GM12878 (cell line): Measurements from ENCODE around the gene GLRA1. TPM values are rescaled to one million over a fixed set of nuclear protein-coding genes. Genes with fewer than 3 reads are reported as not detected.

Experiments used
- ATAC-seq: fragments of 200-7000 bp; cut with Tn5 transposase; 3 replicates; pipeline ENCODE4 v1.9.1; 2020; ENCODE audit warnings: mild to moderate bottlenecking, moderate library complexity
- BruUV-seq: library from RNA; stranded (reverse); fragments of 400-500 nt; replicated peaks from 2 replicates; lab custom pipeline; 2021; lab: Mats Ljungman, UMichigan
- CTCF ChIA-PET: fragments of 300-600 bp; sonication (Branson Sonifier 250); formaldehyde crosslinking; extraction: SDS; loops from one replicate; lab custom pipeline; 2021; ENCODE audit warnings: inconsistent platforms; lab: Yijun Ruan, JAX
- POLR2A ChIA-PET: fragments of 350-600 bp; formaldehyde crosslinking; extraction: SDS; loops from one replicate; lab custom pipeline; 2021; ENCODE audit warnings: inconsistent platforms; lab: Charles Lee
- RAD21 ChIA-PET: fragments of 300-600 bp; sonication (Branson Sonifier 250); formaldehyde crosslinking; loops from one replicate; lab custom pipeline; 2023; ENCODE audit warnings: antibody characterized with exemption; ENCODE audit not compliant: unreplicated experiment; lab: Charles Lee
- SMC1A ChIA-PET: fragments of 300-600 bp; sonication (Branson Sonifier 250); formaldehyde crosslinking; loops from one replicate; lab custom pipeline; 2023; ENCODE audit not compliant: unreplicated experiment, uncharacterized antibody; lab: Charles Lee
- DNase-seq: peaks from one replicate; pipeline ENCODE4 v3.0.0-alpha.2; 2011; ENCODE audit warnings: low read depth, low spot score
- FAIRE-seq: peaks from 3 replicates; lab custom pipeline; 2011; peaks lifted over from hg19 to GRCh38; lab: Jason Lieb, UNC
- H2AFZ ChIP-seq: 2 replicates; pipeline ENCODE4 v1.6.0; 2011; ENCODE audit warnings: low read depth, low read length, control low read depth; ENCODE audit not compliant: control insufficient read depth
- H3K27ac ChIP-seq: 2 replicates; pipeline ENCODE4 v1.5.1; 2011; ENCODE audit warnings: control low read depth; ENCODE audit not compliant: control insufficient read depth, insufficient read depth
- H3K27me3 ChIP-seq, 2 experiments: replicated peaks in 1 of 2; 2 replicates each; pipeline versions ENCODE4 v1.6.0 to v1.6.1; 2011; ENCODE audit warnings: low read length in 1 of 2; ENCODE audit not compliant: control insufficient read depth in 2 of 2, insufficient read depth in 2 of 2
- H3K36me3 ChIP-seq, 2 experiments: 2 replicates each; pipeline ENCODE4 v1.5.1; 2011; ENCODE audit warnings: low read length in 1 of 2; ENCODE audit not compliant: control insufficient read depth in 2 of 2, insufficient read depth in 2 of 2
- H3K4me1 ChIP-seq: 2 replicates; pipeline ENCODE4 v1.6.1; 2011; ENCODE audit warnings: mild to moderate bottlenecking, low read length, moderate library complexity, mixed read lengths; ENCODE audit not compliant: control insufficient read depth, insufficient read depth
- H3K4me2 ChIP-seq: 2 replicates; pipeline ENCODE4 v1.6.0; 2011; ENCODE audit warnings: control low read depth; ENCODE audit not compliant: control insufficient read depth, insufficient read depth
- H3K4me3 ChIP-seq: fragments of 200-600 bp; sonication (generic); 2 replicates; pipeline ENCODE4 v1.5.1; 2016
- H3K79me2 ChIP-seq: 2 replicates; pipeline ENCODE4 v1.6.0; 2011; ENCODE audit warnings: low read length; ENCODE audit not compliant: control insufficient read depth, insufficient read depth
- H3K9ac ChIP-seq: 2 replicates; pipeline ENCODE4 v1.8.0; 2011; ENCODE audit warnings: low read length, control low read depth, mixed read lengths; ENCODE audit not compliant: control insufficient read depth, insufficient read depth
- H3K9me3 ChIP-seq: replicated peaks from 3 replicates; pipeline ENCODE4 v1.5.1; 2011; ENCODE audit warnings: mild to moderate bottlenecking, low read length; ENCODE audit not compliant: control insufficient read depth, insufficient read depth
- H4K20me1 ChIP-seq: 2 replicates; pipeline ENCODE4 v1.6.0; 2011; ENCODE audit not compliant: control insufficient read depth, insufficient read depth
- ATF7 ChIP-seq: fragments of 450-650 bp; IDR thresholded peaks from 2 replicates; pipeline ENCODE4 v1.6.1; 2016; ENCODE audit warnings: low read depth, mild to moderate bottlenecking
- BACH1 ChIP-seq: fragments of 450-650 bp; IDR thresholded peaks from 2 replicates; pipeline ENCODE4 v1.6.1; 2017; ENCODE audit warnings: mild to moderate bottlenecking, borderline replicate concordance
- CBFB ChIP-seq: IDR thresholded peaks from 2 replicates; pipeline ENCODE4 v1.6.1; 2016; ENCODE audit warnings: antibody characterized with exemption, low read depth
- CBX3 ChIP-seq: fragments of 200-600 bp; sonication (generic); IDR thresholded peaks from 2 replicates; pipeline ENCODE4 v1.6.1; 2016; ENCODE audit warnings: low read depth, borderline replicate concordance
- CHD2 ChIP-seq: IDR thresholded peaks from 2 replicates; pipeline ENCODE4 v1.6.1; 2011; ENCODE audit warnings: low read depth, low read length, improper control_type of control experiment, borderline replicate concordance
- MTA3 ChIP-seq: IDR thresholded peaks from 2 replicates; pipeline ENCODE4 v1.6.1; 2012; ENCODE audit warnings: low read length, inconsistent platforms, borderline replicate concordance
- NR2C2 ChIP-seq: IDR thresholded peaks from 2 replicates; pipeline ENCODE4 v1.6.1; 2011; ENCODE audit warnings: borderline replicate concordance, low read depth; ENCODE audit not compliant: control insufficient read depth, insufficient read length
- NR2F1 ChIP-seq: fragments of 450-650 bp; conservative IDR thresholded peaks from 2 replicates; pipeline ENCODE4 v1.6.1; 2017; ENCODE audit warnings: mild to moderate bottlenecking
- RAD21 ChIP-seq: IDR thresholded peaks from 2 replicates; pipeline ENCODE4 v1.6.1; 2011; ENCODE audit warnings: mild to moderate bottlenecking, low read depth, low read length, moderate library complexity; ENCODE audit not compliant: insufficient read depth
- SMAD5 ChIP-seq: IDR thresholded peaks from 2 replicates; pipeline ENCODE4 v1.6.1; 2016; ENCODE audit warnings: antibody characterized with exemption, low read depth
- SRF ChIP-seq, 2 experiments: IDR thresholded peaks; 2 replicates each; pipeline ENCODE4 v1.6.1; 2011; ENCODE audit warnings: low read depth in 2 of 2, low read length in 2 of 2, mild to moderate bottlenecking in 1 of 2, moderate library complexity in 1 of 2
- STAT1 ChIP-seq: fragments of 450-650 bp; conservative IDR thresholded peaks from 2 replicates; pipeline ENCODE4 v1.6.1; 2014; ENCODE audit warnings: antibody characterized with exemption, mild to moderate bottlenecking
- STAT3 ChIP-seq: IDR thresholded peaks from 2 replicates; pipeline ENCODE4 v1.6.1; 2011; ENCODE audit warnings: low read depth, low read length, improper control_type of control experiment
- TBL1XR1 ChIP-seq: IDR thresholded peaks from 2 replicates; pipeline ENCODE4 v1.6.1; 2012; ENCODE audit warnings: low read depth, low read length, improper control_type of control experiment
- YY1 ChIP-seq: IDR thresholded peaks from 2 replicates; pipeline ENCODE4 v1.6.1; 2011; ENCODE audit warnings: low read depth, mild to moderate bottlenecking, low read length
- ZNF274 ChIP-seq: IDR thresholded peaks from one replicate; pipeline ENCODE4 v1.8.0; 2011; ENCODE audit not compliant: insufficient read length, insufficient read depth
- WGBS: methylation state at CpG from one replicate; pipeline ENCODE4 v1.1.6; 2016; ENCODE audit warnings: low lambda C conversion rate; ENCODE audit not compliant: insufficient replicate concordance, insufficient coverage; ENCODE audit errors: missing lambda C conversion rate; 5-methylcytosine and 5-hydroxymethylcytosine counted together
- in situ Hi-C: fragments of 300-500 bp; cut with MboI; formaldehyde crosslinking; loops from 9 replicates; pipeline ENCODE4 v1.14.3; 2018; ENCODE audit warnings: mixed read lengths
- intact Hi-C: fragments of 100-400 bp; cut with micrococcal nuclease; formaldehyde crosslinking; loops from one replicate; pipeline ENCODE4 v1.14.2; 2022; ENCODE audit not compliant: unreplicated experiment
- polyA plus RNA-seq, 11 experiments: library from polyadenylated mRNA; depleted of rRNA in 4 of 11; unstranded in 6 of 11; stranded (reverse) in 5 of 11; fragments of >200 nt; fragmentation: Nextera tagmentation in 4 of 11; fragmentation: Illumina TruSeq in 1 of 11; extraction: Ambion mirVana in 4 of 11; extraction: Trizol in 1 of 11; gene quantifications; 1 replicate in 1 of 11; 2 replicates in 10 of 11; pipeline versions ENCODE4 v1.2.1 to v1.2.3, GENCODE V29; 2011 to 2016; ENCODE audit warnings: inconsistent platforms in 2 of 11, missing spikeins in 2 of 11, low read depth in 1 of 11
- total RNA-seq, 4 experiments: library from RNA; depleted of rRNA in 3 of 4; stranded (reverse); fragments of >200 nt in 3 of 4; fragmentation: Illumina TruSeq in 1 of 4; extraction: Trizol in 1 of 4; gene quantifications; 2 replicates each; pipeline versions ENCODE4 v1.2.1 to v1.2.3, GENCODE V29; 2013 to 2021
- TF ChIP-seq, protein P1 (sequence below): IDR thresholded peaks from 2 replicates; pipeline ENCODE4 v1.6.1; 2011; ENCODE audit warnings: low read depth, mild to moderate bottlenecking, low read length, moderate library complexity, borderline replicate concordance; ENCODE audit errors: extremely low read depth
- TF ChIP-seq, protein P2 (sequence below): fragments of 450-650 bp; IDR thresholded peaks from 2 replicates; pipeline ENCODE4 v1.6.1; 2017; ENCODE audit warnings: mild to moderate bottlenecking

The GLRA1 gene
- total and polyA plus RNA-seq, 10 of the 15 experiments (the other 5 are each of a cell fraction or from before 2014, with no cell fraction given) = not detected

DNA sequence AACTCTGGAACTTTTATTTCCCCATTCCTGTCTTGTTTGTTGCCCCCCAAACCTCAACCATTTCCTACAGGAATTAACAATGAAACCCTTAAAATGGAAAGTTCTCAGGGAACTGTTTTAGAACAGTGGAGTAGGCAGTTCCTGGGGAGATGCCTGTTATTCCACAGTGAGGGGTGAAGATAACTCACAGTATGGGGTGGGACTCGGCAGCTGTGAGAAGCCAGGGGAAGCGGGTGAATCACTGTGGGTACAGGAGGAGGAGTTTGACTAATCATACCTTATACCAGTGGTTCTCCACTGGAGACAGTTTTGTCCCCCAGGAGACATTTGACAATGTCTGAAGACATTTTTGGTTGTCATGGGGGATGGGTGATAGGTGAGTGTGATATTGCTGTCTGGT lies 36.9 kb upstream of the GLRA1 start:
- Histone ChIP-seq H3K9ac (no peak overlapping the region), H3K36me3 (no peaks in the 10 kb centered on the region), H3K27ac (no peak overlapping the region), H3K9me3 (no peaks in the 10 kb centered on the region), H3K79me2 (no peaks in the 10 kb centered on the region), H3K4me1 (no peaks in the 10 kb centered on the region), H3K4me2 (no peak overlapping the region), H2AFZ (no peak overlapping the region), H3K4me3 (no peak overlapping the region), H3K27me3 (no peaks in the 10 kb centered on the region), H4K20me1 (no peaks in the 10 kb centered on the region)
- ChIA-PET SMC1A (interaction anchor here (1.0 kb wide), 1 partner anchor 18 kb away, joined by 4 read pairs; no protein-coding TSS in a partner anchor), RAD21 (interaction anchor here (1.7 kb wide), 1 partner anchor 43 kb away, joined by 4 read pairs; no protein-coding TSS in a partner anchor), CTCF (interaction anchor here (0.6 kb wide), 1 partner anchor 182 kb away, joined by 3 read pairs; no protein-coding TSS in a partner anchor), POLR2A (no interaction called here)
- no TSS peak for BruUV-seq
- ATAC-seq (no peak), FAIRE-seq (no peak), DNase-seq (no peak)
- intact Hi-C loops (no loop called here), in situ Hi-C loops (no loop called here)
- 3% methylated on average over 2 of the region's 2 CpGs for WGBS
- TF ChIP-seq ATF7 (no peak), RAD21 (no peak), NR2F1 (no peak), CHD2 (no peak), CBFB (no peak), SMAD5 (no peak), STAT3 (no peak), SRF (IDR thresholded peaks at IDR 0.05; ENCODE audit: low read depth in 2 of 2, low read length in 2 of 2) (no peak), NR2C2 (no peak), CBX3 (no peak), BACH1 (no peak), ZNF274 (no peak), MTA3 (no peak), STAT1 (no peak), YY1 (no peak), TBL1XR1 (no peak)
- TF ChIP-seq, protein P1, sequence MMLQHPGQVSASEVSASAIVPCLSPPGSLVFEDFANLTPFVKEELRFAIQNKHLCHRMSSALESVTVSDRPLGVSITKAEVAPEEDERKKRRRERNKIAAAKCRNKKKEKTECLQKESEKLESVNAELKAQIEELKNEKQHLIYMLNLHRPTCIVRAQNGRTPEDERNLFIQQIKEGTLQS = no peak
- TF ChIP-seq, protein P2, sequence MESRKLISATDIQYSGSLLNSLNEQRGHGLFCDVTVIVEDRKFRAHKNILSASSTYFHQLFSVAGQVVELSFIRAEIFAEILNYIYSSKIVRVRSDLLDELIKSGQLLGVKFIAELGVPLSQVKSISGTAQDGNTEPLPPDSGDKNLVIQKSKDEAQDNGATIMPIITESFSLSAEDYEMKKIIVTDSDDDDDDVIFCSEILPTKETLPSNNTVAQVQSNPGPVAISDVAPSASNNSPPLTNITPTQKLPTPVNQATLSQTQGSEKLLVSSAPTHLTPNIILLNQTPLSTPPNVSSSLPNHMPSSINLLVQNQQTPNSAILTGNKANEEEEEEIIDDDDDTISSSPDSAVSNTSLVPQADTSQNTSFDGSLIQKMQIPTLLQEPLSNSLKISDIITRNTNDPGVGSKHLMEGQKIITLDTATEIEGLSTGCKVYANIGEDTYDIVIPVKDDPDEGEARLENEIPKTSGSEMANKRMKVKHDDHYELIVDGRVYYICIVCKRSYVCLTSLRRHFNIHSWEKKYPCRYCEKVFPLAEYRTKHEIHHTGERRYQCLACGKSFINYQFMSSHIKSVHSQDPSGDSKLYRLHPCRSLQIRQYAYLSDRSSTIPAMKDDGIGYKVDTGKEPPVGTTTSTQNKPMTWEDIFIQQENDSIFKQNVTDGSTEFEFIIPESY = no peak
